Ovary (tissue), 9 donors: ENCODE measurements around the gene RALB. TPM values are rescaled to one million over a fixed set of nuclear protein-coding genes. Genes with fewer than 3 reads are reported as not detected.
"Not testable (repeated sequence)": the region's sequence is repeated elsewhere in the genome, so short reads cannot be mapped to it uniquely, and the experiment has no call there.

Experiments
- DNase-seq, 5 donors: peaks; one replicate each; pipeline ENCODE4 v3.0.0-alpha.2; 2019 to 2020
- H3K27ac ChIP-seq, 2 donors: fragments of 200-600 bp; one replicate each; pipeline versions ENCODE4 v1.5.1 to v1.8.0; 2019 to 2022
- H3K27me3 ChIP-seq: fragments of 200-600 bp; one replicate; pipeline ENCODE4 v1.8.0; 2022
- H3K36me3 ChIP-seq: fragments of 200-600 bp; sonication (generic); one replicate; pipeline ENCODE4 v1.5.1; 2019
- H3K4me1 ChIP-seq: one replicate; pipeline ENCODE4 v1.8.1; 2013; ENCODE audit warnings: mild to moderate bottlenecking, moderate library complexity; ENCODE audit not compliant: insufficient read depth
- H3K4me3 ChIP-seq: fragments of 200-600 bp; sonication (generic); one replicate; pipeline ENCODE4 v1.5.1; 2017
- H3K9me3 ChIP-seq, 2 donors: fragments of 200-600 bp in 1 of 2; sonication (generic) in 1 of 2; one replicate each; pipeline versions ENCODE4 v1.5.1 to v1.8.1; 2013 to 2019; ENCODE audit warnings: mild to moderate bottlenecking in 1 of 2, moderate library complexity in 1 of 2
- EP300 ChIP-seq: sonication (generic); formaldehyde crosslinking; IDR thresholded peaks from one replicate; pipeline ENCODE4 v1.6.1; 2017; ENCODE audit warnings: antibody characterized with exemption
- POLR2A ChIP-seq: fragments of 450-650 bp; IDR thresholded peaks from one replicate; pipeline ENCODE4 v1.6.1; 2017; ENCODE audit warnings: antibody characterized with exemption, mild to moderate bottlenecking, moderate library complexity
- WGBS, 3 donors: extraction: QIAGEN DNeasy Blood & Tissue Kit in 1 of 3; methylation state at CpG; one replicate each; pipeline versions ENCODE4 v1.1.5 to v1.1.7; 2013 to 2017; 5-methylcytosine and 5-hydroxymethylcytosine counted together
- intact Hi-C, 4 donors: fragments of 100-400 bp; cut with DNase I; formaldehyde crosslinking; loops; one replicate each; pipeline versions ENCODE4 v1.11.0 to v1.15.1; 2022 to 2023
- polyA plus RNA-seq, 2 donors: library from polyadenylated mRNA; stranded (reverse); fragments of 200-250 nt in 1 of 2; fragments of 350-450 nt in 1 of 2; fragmentation: Illumina TruSeq in 1 of 2; extraction: RNeasy Lipid Tissue Mini Kit (QIAGEN cat#74804) in 1 of 2; gene quantifications; one replicate each; pipeline ENCODE4 v1.2.3, GENCODE V29; 2013 to 2014
- total RNA-seq, 7 donors: library from RNA; depleted of rRNA in 2 of 7; stranded (reverse); fragments of >200 nt in 2 of 7; fragmentation: NEBNext Ultra II Directional in 3 of 7; extraction: Animal tissue kit (Norgen Biotek cat#: 25700) in 3 of 7; gene quantifications; one replicate each; pipeline versions ENCODE4 v1.1.0 to v1.2.4, GENCODE V29; 2016 to 2023
- TF ChIP-seq, protein P1 (sequence below), 3 donors: fragments of 450-650 bp in 2 of 3; fragments of 200-600 bp in 1 of 3; IDR thresholded peaks; one replicate each; pipeline versions ENCODE4 v1.5.1 to v1.8.0; 2016 to 2022; ENCODE audit warnings: antibody characterized with exemption in 3 of 3, mild to moderate bottlenecking in 1 of 3
- donor health status: DM: no; HTN: no; CAD: no; lungs with moderate emphysema.
- donor health status: DM: no; HTN: no; CAD: no.
- donor health status: Bipolar disorder and iron deficiency.
- donor health status: DM: yes; HTN: yes; CAD: no.
- donor health status: DM: no; HTN: no; CAD: no.
- donor health status: DM: yes; HTN: yes; CAD: no.

RALB gene
- total and polyA plus RNA-seq, 9 donors = 18.2 to 92.7 (median 34.9) TPM

GRCh38 chr2:120256651-120257000, 4.0 kb downstream of the RALB start:
- TF ChIP-seq POLR2A (no peak), EP300 (no peak)
- TF ChIP-seq, protein P1, sequence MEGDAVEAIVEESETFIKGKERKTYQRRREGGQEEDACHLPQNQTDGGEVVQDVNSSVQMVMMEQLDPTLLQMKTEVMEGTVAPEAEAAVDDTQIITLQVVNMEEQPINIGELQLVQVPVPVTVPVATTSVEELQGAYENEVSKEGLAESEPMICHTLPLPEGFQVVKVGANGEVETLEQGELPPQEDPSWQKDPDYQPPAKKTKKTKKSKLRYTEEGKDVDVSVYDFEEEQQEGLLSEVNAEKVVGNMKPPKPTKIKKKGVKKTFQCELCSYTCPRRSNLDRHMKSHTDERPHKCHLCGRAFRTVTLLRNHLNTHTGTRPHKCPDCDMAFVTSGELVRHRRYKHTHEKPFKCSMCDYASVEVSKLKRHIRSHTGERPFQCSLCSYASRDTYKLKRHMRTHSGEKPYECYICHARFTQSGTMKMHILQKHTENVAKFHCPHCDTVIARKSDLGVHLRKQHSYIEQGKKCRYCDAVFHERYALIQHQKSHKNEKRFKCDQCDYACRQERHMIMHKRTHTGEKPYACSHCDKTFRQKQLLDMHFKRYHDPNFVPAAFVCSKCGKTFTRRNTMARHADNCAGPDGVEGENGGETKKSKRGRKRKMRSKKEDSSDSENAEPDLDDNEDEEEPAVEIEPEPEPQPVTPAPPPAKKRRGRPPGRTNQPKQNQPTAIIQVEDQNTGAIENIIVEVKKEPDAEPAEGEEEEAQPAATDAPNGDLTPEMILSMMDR (IDR thresholded peaks at IDR 0.05) = no peak
- H3K4me3 ChIP-seq = no peak overlapping the region
- DNase-seq = no peak
- WGBS, 3 donors = 67 to 79% (median 74%) methylated on average over 1 of the region's 1 CpG
- no peak overlapping the region for H3K27ac ChIP-seq
- no peaks in the 10 kb centered on the region for H3K9me3 ChIP-seq
- H3K36me3 ChIP-seq = no peaks in the 10 kb centered on the region
- H3K4me1 ChIP-seq = peaks cover 2% of the 10 kb centered on the region
- no peaks in the 10 kb centered on the region for H3K27me3 ChIP-seq
- intact Hi-C loops = loop anchor here in 1 of 4 donors (10.0 kb wide), 1 partner anchor 58 kb away; no protein-coding TSS in a partner anchor

DNA sequence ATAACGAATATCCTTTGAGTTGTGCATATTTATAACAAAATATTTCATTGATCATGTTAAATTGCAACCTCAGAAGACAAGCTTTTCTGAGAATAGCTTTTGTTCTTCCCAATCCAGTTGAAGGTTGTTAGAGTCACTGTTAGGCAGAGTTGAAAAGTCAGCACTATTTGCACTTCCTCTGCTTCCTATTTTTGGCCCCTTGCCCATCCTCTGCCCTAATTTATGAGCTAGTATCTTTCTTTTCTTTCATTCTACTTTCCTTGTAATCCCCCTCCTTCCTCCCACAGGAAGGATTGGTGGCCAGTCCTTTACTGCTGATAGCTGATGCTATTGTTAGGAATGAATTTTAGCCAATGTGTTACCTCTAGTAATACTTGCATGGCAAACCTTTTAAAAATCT, 4.9 kb downstream of the RALB start:
- no peaks in the 10 kb centered on the region for H3K36me3 ChIP-seq
- 15 to 42% (median 28%) methylated on average over 1 of the region's 1 CpG for WGBS, 3 donors
- H3K9me3 ChIP-seq = no peaks in the 10 kb centered on the region
- no peak overlapping the region for H3K4me3 ChIP-seq
- peaks cover 2% of the 10 kb centered on the region for H3K4me1 ChIP-seq
- DNase-seq = no peak
- no peak for TF ChIP-seq POLR2A
- TF ChIP-seq, protein P1 (IDR thresholded peaks at IDR 0.05) = no peak
- TF ChIP-seq EP300 = no peak
- H3K27ac ChIP-seq = no peak overlapping the region
- intact Hi-C loops = loop anchor here in 1 of 4 donors (10.0 kb wide), 1 partner anchor 57 kb away; no protein-coding TSS in a partner anchor
- no peaks in the 10 kb centered on the region for H3K27me3 ChIP-seq

DNA sequence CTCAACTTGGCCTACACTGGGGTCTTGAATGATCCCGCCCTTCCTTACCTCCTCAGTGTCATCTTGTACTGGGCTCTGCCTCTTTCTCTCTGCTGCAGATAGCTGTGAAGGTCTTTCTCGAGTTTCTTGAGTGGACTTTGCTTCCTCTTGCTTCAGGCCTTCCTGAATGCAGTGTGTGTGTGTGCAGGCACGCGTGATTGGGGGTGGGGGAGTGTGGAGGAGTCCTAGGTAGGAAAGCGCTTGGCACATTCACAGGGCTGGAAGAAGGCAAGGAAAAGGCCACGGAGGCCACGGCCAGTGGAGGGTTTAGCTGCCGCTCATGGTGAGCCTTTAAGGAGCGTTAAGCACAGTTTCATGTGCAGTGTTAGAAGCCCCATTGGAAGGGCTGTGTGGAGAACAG, 5.5 kb downstream of the RALB start:
- DNase-seq = no peak

DNA sequence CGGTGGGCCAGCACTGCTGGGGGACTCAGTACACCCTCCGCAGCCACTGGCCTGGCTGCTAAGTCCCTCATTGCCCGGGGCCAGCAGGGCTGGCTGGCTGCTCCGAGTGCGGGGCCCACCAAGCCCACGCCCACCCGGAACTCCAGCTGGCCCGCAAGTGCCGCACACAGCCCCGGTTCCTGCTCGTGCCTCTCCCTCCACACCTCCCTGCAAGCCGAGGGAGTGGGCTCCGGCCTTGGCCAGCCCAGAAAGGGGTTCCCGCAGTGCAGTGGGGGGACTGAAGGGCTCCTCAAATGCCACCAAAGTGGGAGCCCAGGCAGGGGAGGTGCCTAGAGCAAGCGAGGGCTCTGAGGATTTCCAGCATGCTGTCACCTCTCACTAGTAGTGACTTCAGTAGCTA, 7.3 kb downstream of the RALB start:
- H3K4me1 ChIP-seq, H3K4me3 ChIP-seq, H3K9me3 ChIP-seq, H3K36me3 ChIP-seq, DNase-seq, H3K27ac ChIP-seq, H3K27me3 ChIP-seq: not testable (repeated sequence)
- intact Hi-C loops = loop anchor here in 1 of 4 donors (10.0 kb wide), 1 partner anchor 55 kb away; no protein-coding TSS in a partner anchor
- 95 to 98% (median 97%) methylated on average over 7 to 10 of the region's 15 CpGs for WGBS, 3 donors

More for the DNA sequence above, 5.5 kb downstream of the RALB start:
- Histone ChIP-seq H3K4me1 (peaks cover 2% of the 10 kb centered on the region), H3K36me3 (no peaks in the 10 kb centered on the region), H3K27me3 (no peaks in the 10 kb centered on the region), H3K27ac (no peak overlapping the region), H3K9me3 (no peaks in the 10 kb centered on the region), H3K4me3 (no peak overlapping the region)
- WGBS, 3 donors = 76 to 85% (median 79%) methylated on average over 9 of the region's 9 CpGs
- TF ChIP-seq, protein P1 (IDR thresholded peaks at IDR 0.05) = no peak
- no peak for TF ChIP-seq EP300
- TF ChIP-seq POLR2A = no peak
- intact Hi-C loops = loop anchor here in 1 of 4 donors (10.0 kb wide), 1 partner anchor 57 kb away; no protein-coding TSS in a partner anchor

GRCh38 chr2:120260736-120261135, 8.1 kb downstream of the RALB start:
- no peaks in the 10 kb centered on the region for H3K9me3 ChIP-seq
- no peak overlapping the region for H3K27ac ChIP-seq
- no peak for DNase-seq
- 85 to 92% (median 91%) methylated on average over 5 of the region's 5 CpGs for WGBS, 3 donors
- intact Hi-C loops = no loop called here
- H3K4me3 ChIP-seq = no peak overlapping the region
- H3K4me1 ChIP-seq = peaks cover 2% of the 10 kb centered on the region
- TF ChIP-seq EP300 = no peak
- TF ChIP-seq POLR2A = no peak
- TF ChIP-seq, protein P1 (IDR thresholded peaks at IDR 0.05) = no peak
- H3K27me3 ChIP-seq = no peaks in the 10 kb centered on the region
- no peaks in the 10 kb centered on the region for H3K36me3 ChIP-seq
